Measurements from ENCODE around the gene WFDC1.

DNA sequence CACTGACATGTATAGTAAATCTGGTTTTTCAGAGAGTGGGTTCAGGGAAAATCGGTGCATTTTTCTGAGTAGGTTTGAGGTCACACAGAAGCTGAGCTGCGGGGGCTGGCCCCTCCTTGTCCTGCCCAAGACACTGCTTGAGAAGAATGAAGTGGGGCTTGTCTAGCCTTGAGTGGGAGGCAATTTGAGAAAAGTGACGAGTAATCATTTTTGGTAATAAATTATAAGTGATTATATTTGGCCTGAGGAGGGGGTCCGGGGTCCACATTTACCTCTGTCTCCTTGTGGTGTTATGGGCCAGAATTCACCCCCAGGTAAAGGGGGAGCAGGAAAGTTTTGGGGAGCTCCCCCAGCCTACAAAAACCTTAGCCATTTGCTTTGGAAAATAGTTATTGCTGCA, 28.1 kb downstream of the WFDC1 start:
- no peak for TF ChIP-seq YY1 (IDR thresholded peaks at IDR 0.05; ENCODE audit: insufficient read depth, insufficient read length)
- TF ChIP-seq SUZ12 (IDR thresholded peaks at IDR 0.05; ENCODE audit: extremely low read depth, insufficient read depth, insufficient read length), result no peak

Data from NT2/D1 (cell line).